Measurements from ENCODE around the gene LIMD2. TPM values are rescaled to one million over a fixed set of nuclear protein-coding genes. Genes with fewer than 3 reads are reported as not detected.

LIMD2 gene
- total RNA-seq, 2 experiments from 2014 or later: 711 to 727 TPM

- Histone ChIP-seq H3K27ac (ENCODE audit: low read depth in 1 of 2, low read length in 2 of 2) (no peak overlapping the region), H3K4me3 (ENCODE audit: low read length) (no peak overlapping the region), H3K4me1 (ENCODE audit: insufficient read depth, low read length) (no peaks in the 10 kb centered on the region), H3K9me3 (ENCODE audit: control insufficient read depth in 1 of 2, insufficient read depth in 1 of 2, low read length in 2 of 2) (no peaks in the 10 kb centered on the region), H3K27me3 (ENCODE audit: control insufficient read depth in 1 of 2, insufficient read depth in 2 of 2, low read length in 2 of 2) (no peaks in the 10 kb centered on the region), H3K36me3 (ENCODE audit: insufficient read depth, low read length) (peaks cover 65% of the 10 kb centered on the region)
- CTCF ChIA-PET: no interaction called here
- Mint-ChIP-seq H3K27ac (peak overlapping the region; percentile 49), H3K27me3 (no peaks in the 10 kb centered on the region), H3K4me3 (no peak overlapping the region), H3K36me3 (ENCODE audit: low read depth) (peaks cover 91% of the 10 kb centered on the region), H3K9me3 (no peaks in the 10 kb centered on the region), H3K4me1 (ENCODE audit: low read depth) (peaks cover 16% of the 10 kb centered on the region)
- intact Hi-C loops (cut with DNase I, micrococcal nuclease): no loop called here
- TF ChIP-seq, protein P1, sequence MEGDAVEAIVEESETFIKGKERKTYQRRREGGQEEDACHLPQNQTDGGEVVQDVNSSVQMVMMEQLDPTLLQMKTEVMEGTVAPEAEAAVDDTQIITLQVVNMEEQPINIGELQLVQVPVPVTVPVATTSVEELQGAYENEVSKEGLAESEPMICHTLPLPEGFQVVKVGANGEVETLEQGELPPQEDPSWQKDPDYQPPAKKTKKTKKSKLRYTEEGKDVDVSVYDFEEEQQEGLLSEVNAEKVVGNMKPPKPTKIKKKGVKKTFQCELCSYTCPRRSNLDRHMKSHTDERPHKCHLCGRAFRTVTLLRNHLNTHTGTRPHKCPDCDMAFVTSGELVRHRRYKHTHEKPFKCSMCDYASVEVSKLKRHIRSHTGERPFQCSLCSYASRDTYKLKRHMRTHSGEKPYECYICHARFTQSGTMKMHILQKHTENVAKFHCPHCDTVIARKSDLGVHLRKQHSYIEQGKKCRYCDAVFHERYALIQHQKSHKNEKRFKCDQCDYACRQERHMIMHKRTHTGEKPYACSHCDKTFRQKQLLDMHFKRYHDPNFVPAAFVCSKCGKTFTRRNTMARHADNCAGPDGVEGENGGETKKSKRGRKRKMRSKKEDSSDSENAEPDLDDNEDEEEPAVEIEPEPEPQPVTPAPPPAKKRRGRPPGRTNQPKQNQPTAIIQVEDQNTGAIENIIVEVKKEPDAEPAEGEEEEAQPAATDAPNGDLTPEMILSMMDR (IDR thresholded peaks at IDR 0.05): no peak
- POLR2A ChIA-PET: interaction anchor here (1.8 to 4.2 kb wide), 3 partner anchors 18 to 34 kb away, joined by 6 to 21 read pairs (median 9); no protein-coding TSS in a partner anchor
- ATAC-seq (ENCODE audit: poor library complexity): no peak
- DNase-seq: no peak
Measured at GRCh38 chr17:63676584-63676983, 23.3 kb downstream of the LIMD2 start.

DNA sequence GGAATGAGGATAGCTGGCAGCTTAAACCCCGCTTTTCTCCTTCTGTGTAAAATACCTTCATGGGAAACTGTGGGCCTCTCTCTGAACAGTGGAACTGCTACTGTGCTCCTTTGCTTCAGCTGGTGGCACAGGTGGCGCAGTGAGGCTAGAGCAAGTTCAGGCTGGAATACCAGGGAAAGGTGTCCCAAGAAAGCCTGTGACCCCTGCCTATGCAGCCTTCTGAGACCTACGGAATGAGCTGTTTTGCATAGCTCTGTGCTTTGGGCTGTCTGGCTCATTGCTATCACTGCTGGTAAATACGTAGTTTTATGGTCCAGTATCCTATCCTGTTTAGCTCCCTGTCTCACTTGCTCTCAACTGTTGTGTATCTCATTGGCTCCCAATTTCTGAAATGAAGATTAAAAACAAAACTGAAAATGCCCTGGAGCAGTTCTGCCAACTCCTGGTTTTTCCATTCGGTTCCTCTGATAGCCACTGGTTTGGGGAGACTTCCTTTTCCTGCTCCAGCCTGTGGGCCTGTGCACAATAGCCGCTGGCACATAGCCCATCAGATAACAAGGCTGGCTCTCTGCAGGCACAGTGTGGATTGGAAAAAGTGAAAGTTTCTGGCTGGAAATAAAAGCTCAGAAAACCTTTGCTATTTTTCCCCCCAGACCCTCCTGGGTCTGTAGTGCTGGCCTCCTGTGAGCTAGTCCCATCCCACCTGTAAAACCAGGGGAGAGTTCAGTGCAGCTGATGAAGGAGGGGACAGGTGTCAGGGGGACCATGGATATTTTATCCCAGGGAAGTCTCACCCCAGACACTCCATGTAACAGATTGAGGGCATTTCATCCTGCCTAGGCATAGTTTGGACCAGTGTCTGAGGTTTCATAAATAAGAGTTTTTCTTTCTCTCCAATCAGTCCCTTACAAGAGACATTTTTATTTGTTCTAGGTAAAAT lies 24.0 kb downstream of the LIMD2 start:
- Histone ChIP-seq H3K4me1 (ENCODE audit: insufficient read depth, low read length) (no peaks in the 10 kb centered on the region), H3K27ac (ENCODE audit: low read depth in 1 of 2, low read length in 2 of 2) (no peak overlapping the region), H3K27me3 (ENCODE audit: control insufficient read depth in 1 of 2, insufficient read depth in 2 of 2, low read length in 2 of 2) (no peaks in the 10 kb centered on the region), H3K4me3 (ENCODE audit: low read length) (no peak overlapping the region), H3K36me3 (ENCODE audit: insufficient read depth, low read length) (peaks cover 62% of the 10 kb centered on the region), H3K9me3 (ENCODE audit: control insufficient read depth in 1 of 2, insufficient read depth in 1 of 2, low read length in 2 of 2) (no peaks in the 10 kb centered on the region)
- TF ChIP-seq, protein P1 (IDR thresholded peaks at IDR 0.05): no peak
- ATAC-seq (ENCODE audit: poor library complexity) (no peak), DNase-seq (no peak)
- ChIA-PET CTCF (interaction anchor here (1.0 to 3.0 kb wide), 2 partner anchors 34 to 59 kb away, joined by 3 to 7 read pairs; no protein-coding TSS in a partner anchor), POLR2A (interaction anchor here (1.1 to 4.2 kb wide), 5 partner anchors 19 to 35 kb away, joined by 4 to 21 read pairs (median 6); no protein-coding TSS in a partner anchor)
- H3K9me3 Mint-ChIP-seq: no peaks in the 10 kb centered on the region
- peaks cover 87% of the 10 kb centered on the region for H3K36me3 Mint-ChIP-seq (ENCODE audit: low read depth)
- H3K27ac Mint-ChIP-seq: peak overlapping the region; percentile 49
- H3K4me1 Mint-ChIP-seq (ENCODE audit: low read depth): peaks cover 18% of the 10 kb centered on the region
- H3K4me3 Mint-ChIP-seq: no peak overlapping the region
- H3K27me3 Mint-ChIP-seq: no peaks in the 10 kb centered on the region
- intact Hi-C loops (cut with DNase I, micrococcal nuclease): no loop called here

- H3K4me1 ChIP-seq (ENCODE audit: insufficient read depth, low read length): no peaks in the 10 kb centered on the region
- no peaks in the 10 kb centered on the region for H3K27me3 ChIP-seq (ENCODE audit: control insufficient read depth in 1 of 2, insufficient read depth in 2 of 2, low read length in 2 of 2)
- H3K9me3 ChIP-seq (ENCODE audit: control insufficient read depth in 1 of 2, insufficient read depth in 1 of 2, low read length in 2 of 2): no peaks in the 10 kb centered on the region
- intact Hi-C loops (cut with DNase I, micrococcal nuclease): no loop called here
- TF ChIP-seq, protein P1 (IDR thresholded peaks at IDR 0.05): no peak
- Mint-ChIP-seq H3K4me1 (ENCODE audit: low read depth) (peaks cover 21% of the 10 kb centered on the region), H3K27me3 (no peaks in the 10 kb centered on the region), H3K4me3 (no peak overlapping the region), H3K27ac (peak overlapping the region; percentile 8), H3K9me3 (no peaks in the 10 kb centered on the region), H3K36me3 (ENCODE audit: low read depth) (peaks cover 87% of the 10 kb centered on the region)
- CTCF ChIA-PET: interaction anchor here (1.0 to 3.0 kb wide), 2 partner anchors 35 to 59 kb away, joined by 3 to 7 read pairs; no protein-coding TSS in a partner anchor
- H3K27ac ChIP-seq (ENCODE audit: low read depth in 1 of 2, low read length in 2 of 2): no peak overlapping the region
- H3K36me3 ChIP-seq (ENCODE audit: insufficient read depth, low read length): peaks cover 60% of the 10 kb centered on the region
- POLR2A ChIA-PET: interaction anchor here (0.7 to 4.2 kb wide), 6 partner anchors 19 to 40 kb away, joined by 3 to 21 read pairs (median 4); partner anchors contain the start of gene LIMD2
- DNase-seq (no peak), ATAC-seq (ENCODE audit: poor library complexity) (no peak)
- no peak overlapping the region for H3K4me3 ChIP-seq (ENCODE audit: low read length)
Measured at GRCh38 chr17:63675231-63675606, 24.7 kb downstream of the LIMD2 start.
